ENCODE data around the gene CYFIP2. TPM values are rescaled to one million over a fixed set of nuclear protein-coding genes. Genes with fewer than 3 reads are reported as not detected.

CYFIP2 gene
- total RNA-seq, 1 experiment from 2014 or later, result 95.3 TPM

DNA sequence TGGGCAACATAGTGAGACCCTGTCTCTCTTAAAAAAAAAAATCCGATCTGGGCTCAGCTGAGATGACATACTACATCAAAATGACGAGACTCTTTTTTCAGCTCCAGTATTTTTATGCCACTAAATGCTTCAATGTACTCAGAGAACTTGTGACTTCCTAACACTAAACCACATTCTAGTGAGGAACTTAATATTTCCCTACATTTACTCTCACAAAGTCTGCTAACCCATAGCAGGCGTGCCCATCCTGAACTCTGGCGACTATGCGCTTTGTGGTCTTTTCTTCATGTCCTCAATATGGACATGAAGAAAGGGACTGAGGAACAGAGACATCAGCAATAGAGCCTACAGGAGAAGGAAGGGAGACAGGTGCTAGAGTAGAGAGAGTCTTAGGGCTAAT, 44.0 kb upstream of the CYFIP2 start:
- TF ChIP-seq ESRRA (CRISPR knock-in tag; IDR thresholded peaks at IDR 0.05; ENCODE audit: borderline replicate concordance) (no peak), AFF4 (CRISPR knock-in tag; IDR thresholded peaks at IDR 0.05; ENCODE audit: borderline replicate concordance) (no peak), MXD4 (CRISPR knock-in tag; IDR thresholded peaks at IDR 0.05; ENCODE audit: borderline replicate concordance) (no peak), TP53 (CRISPR knock-in tag; IDR thresholded peaks at IDR 0.05) (no peak), ZNF121 (CRISPR knock-in tag; IDR thresholded peaks at IDR 0.05) (no peak), MYBL2 (CRISPR knock-in tag; IDR thresholded peaks at IDR 0.05) (no peak), SMAD4 (CRISPR knock-in tag; IDR thresholded peaks at IDR 0.05) (no peak), ELF4 (CRISPR knock-in tag; IDR thresholded peaks at IDR 0.05; ENCODE audit: low read depth) (no peak), PREB (CRISPR knock-in tag; IDR thresholded peaks at IDR 0.05; ENCODE audit: borderline replicate concordance) (no peak), FOXJ3 (CRISPR knock-in tag; IDR thresholded peaks at IDR 0.05; ENCODE audit: borderline replicate concordance) (no peak), GTF2I (CRISPR knock-in tag; conservative IDR thresholded peaks at IDR 0.05) (no peak), JAZF1 (CRISPR knock-in tag; IDR thresholded peaks at IDR 0.05) (no peak)
- TF ChIP-seq, protein P1, sequence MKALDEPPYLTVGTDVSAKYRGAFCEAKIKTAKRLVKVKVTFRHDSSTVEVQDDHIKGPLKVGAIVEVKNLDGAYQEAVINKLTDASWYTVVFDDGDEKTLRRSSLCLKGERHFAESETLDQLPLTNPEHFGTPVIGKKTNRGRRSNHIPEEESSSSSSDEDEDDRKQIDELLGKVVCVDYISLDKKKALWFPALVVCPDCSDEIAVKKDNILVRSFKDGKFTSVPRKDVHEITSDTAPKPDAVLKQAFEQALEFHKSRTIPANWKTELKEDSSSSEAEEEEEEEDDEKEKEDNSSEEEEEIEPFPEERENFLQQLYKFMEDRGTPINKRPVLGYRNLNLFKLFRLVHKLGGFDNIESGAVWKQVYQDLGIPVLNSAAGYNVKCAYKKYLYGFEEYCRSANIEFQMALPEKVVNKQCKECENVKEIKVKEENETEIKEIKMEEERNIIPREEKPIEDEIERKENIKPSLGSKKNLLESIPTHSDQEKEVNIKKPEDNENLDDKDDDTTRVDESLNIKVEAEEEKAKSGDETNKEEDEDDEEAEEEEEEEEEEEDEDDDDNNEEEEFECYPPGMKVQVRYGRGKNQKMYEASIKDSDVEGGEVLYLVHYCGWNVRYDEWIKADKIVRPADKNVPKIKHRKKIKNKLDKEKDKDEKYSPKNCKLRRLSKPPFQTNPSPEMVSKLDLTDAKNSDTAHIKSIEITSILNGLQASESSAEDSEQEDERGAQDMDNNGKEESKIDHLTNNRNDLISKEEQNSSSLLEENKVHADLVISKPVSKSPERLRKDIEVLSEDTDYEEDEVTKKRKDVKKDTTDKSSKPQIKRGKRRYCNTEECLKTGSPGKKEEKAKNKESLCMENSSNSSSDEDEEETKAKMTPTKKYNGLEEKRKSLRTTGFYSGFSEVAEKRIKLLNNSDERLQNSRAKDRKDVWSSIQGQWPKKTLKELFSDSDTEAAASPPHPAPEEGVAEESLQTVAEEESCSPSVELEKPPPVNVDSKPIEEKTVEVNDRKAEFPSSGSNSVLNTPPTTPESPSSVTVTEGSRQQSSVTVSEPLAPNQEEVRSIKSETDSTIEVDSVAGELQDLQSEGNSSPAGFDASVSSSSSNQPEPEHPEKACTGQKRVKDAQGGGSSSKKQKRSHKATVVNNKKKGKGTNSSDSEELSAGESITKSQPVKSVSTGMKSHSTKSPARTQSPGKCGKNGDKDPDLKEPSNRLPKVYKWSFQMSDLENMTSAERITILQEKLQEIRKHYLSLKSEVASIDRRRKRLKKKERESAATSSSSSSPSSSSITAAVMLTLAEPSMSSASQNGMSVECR (CRISPR knock-in tag; IDR thresholded peaks at IDR 0.05; ENCODE audit: borderline replicate concordance), result no peak
- TF ChIP-seq, protein P2, sequence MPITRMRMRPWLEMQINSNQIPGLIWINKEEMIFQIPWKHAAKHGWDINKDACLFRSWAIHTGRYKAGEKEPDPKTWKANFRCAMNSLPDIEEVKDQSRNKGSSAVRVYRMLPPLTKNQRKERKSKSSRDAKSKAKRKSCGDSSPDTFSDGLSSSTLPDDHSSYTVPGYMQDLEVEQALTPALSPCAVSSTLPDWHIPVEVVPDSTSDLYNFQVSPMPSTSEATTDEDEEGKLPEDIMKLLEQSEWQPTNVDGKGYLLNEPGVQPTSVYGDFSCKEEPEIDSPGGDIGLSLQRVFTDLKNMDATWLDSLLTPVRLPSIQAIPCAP (CRISPR knock-in tag; IDR thresholded peaks at IDR 0.05), result no peak
- TF ChIP-seq, protein P3, sequence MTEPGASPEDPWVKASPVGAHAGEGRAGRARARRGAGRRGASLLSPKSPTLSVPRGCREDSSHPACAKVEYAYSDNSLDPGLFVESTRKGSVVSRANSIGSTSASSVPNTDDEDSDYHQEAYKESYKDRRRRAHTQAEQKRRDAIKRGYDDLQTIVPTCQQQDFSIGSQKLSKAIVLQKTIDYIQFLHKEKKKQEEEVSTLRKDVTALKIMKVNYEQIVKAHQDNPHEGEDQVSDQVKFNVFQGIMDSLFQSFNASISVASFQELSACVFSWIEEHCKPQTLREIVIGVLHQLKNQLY (CRISPR knock-in tag; IDR thresholded peaks at IDR 0.05), result no peak
- ChIA-PET POLR2A (no interaction called here), CTCF (no interaction called here)
- DNase-seq (ENCODE audit: low spot score) (no peak), ATAC-seq (no peak)
- H3K4me3 Mint-ChIP-seq, result no peak overlapping the region
- H3K4me1 Mint-ChIP-seq, result peaks cover 3% of the 10 kb centered on the region
- no peaks in the 10 kb centered on the region for H3K9me3 Mint-ChIP-seq
- H3K27ac Mint-ChIP-seq, result no peak overlapping the region
- no peaks in the 10 kb centered on the region for H3K36me3 Mint-ChIP-seq
- H3K27me3 Mint-ChIP-seq (ENCODE audit: low read depth), result no peaks in the 10 kb centered on the region; the same call in 1 of the 2 replicates

Measured in WTC11 (cell line).